ENCODE results near the gene MOV10L1.
"Not testable (repeated sequence)": the region's sequence is repeated elsewhere in the genome, so short reads cannot be mapped to it uniquely, and the experiment has no call there.

Gene MOV10L1

GRCh38 chr22:50165436-50166123 is 75.8 kb downstream of the MOV10L1 start:
- no peak for DNase-seq

- DNase-seq, result no peak
These were observed 78.1 kb downstream of the MOV10L1 start for GRCh38 chr22:50167689-50168489.

- not testable (repeated sequence) for DNase-seq
These were observed 78.8 kb downstream of the MOV10L1 start for GRCh38 chr22:50168490-50169180.

- no peak for DNase-seq
These were observed 79.5 kb downstream of the MOV10L1 start for GRCh38 chr22:50169181-50169759.

GRCh38 chr22:50169774-50170341 is 80.1 kb downstream of the MOV10L1 start:
- DNase-seq, result peak; percentile 6

GRCh38 chr22:50170453-50171318 is 80.9 kb downstream of the MOV10L1 start, which contains the start of gene PANX2:
Gene PANX2 (plus strand): TSS chr22:50170731. CDS start chr22:50170731, 0 bp downstream.
- DNase-seq, result no peak

GRCh38 chr22:50171319-50171964 is 81.6 kb downstream of the MOV10L1 start:
- no peak for DNase-seq

GRCh38 chr22:50171965-50172421 is 82.2 kb downstream of the MOV10L1 start:
- no peak for DNase-seq

GRCh38 chr22:50173311-50173982 is 83.6 kb downstream of the MOV10L1 start:
- DNase-seq, result no peak

- DNase-seq, result no peak
These were observed 84.2 kb downstream of the MOV10L1 start for GRCh38 chr22:50173983-50174355.

- no peak for DNase-seq
These were observed 84.8 kb downstream of the MOV10L1 start for GRCh38 chr22:50174382-50175190.

- DNase-seq, result no peak
These were observed 85.3 kb downstream of the MOV10L1 start for GRCh38 chr22:50175191-50175461.

- no peak for DNase-seq
These were observed 86.4 kb downstream of the MOV10L1 start for GRCh38 chr22:50175921-50176849.

GRCh38 chr22:50176850-50177536 is 87.2 kb downstream of the MOV10L1 start:
- DNase-seq, result no peak

GRCh38 chr22:50177537-50178470 is 88.0 kb downstream of the MOV10L1 start:
- DNase-seq, result no peak

- DNase-seq, result no peak
These were observed 88.7 kb downstream of the MOV10L1 start for GRCh38 chr22:50178471-50178864.
